HEK293T (cell line): ENCODE results near the gene INPP5D.

Experiments used
- ARNT ChIP-seq: fragments of 450-650 bp; IDR thresholded peaks from 2 replicates; pipeline ENCODE4 v1.6.1; 2017; ENCODE audit warnings: mild to moderate bottlenecking
- BHLHE40 ChIP-seq: fragments of 450-650 bp; IDR thresholded peaks from 2 replicates; pipeline ENCODE4 v1.6.1; 2016; ENCODE audit warnings: mild to moderate bottlenecking, moderate library complexity, borderline replicate concordance
- ELF4 ChIP-seq: fragments of 450-650 bp; IDR thresholded peaks from 2 replicates; pipeline ENCODE4 v1.6.1; 2017; ENCODE audit warnings: antibody characterized with exemption
- FOXA1 ChIP-seq: fragments of 450-650 bp; IDR thresholded peaks from 2 replicates; pipeline ENCODE4 v1.6.1; 2016; ENCODE audit warnings: mild to moderate bottlenecking
- FOXK2 ChIP-seq: fragments of 450-650 bp; IDR thresholded peaks from 2 replicates; pipeline ENCODE4 v1.6.1; 2016; ENCODE audit warnings: mild to moderate bottlenecking
- FOXM1 ChIP-seq: fragments of 450-650 bp; IDR thresholded peaks from 2 replicates; pipeline ENCODE4 v1.6.1; 2017; ENCODE audit warnings: mild to moderate bottlenecking, borderline replicate concordance
- L3MBTL2 ChIP-seq: fragments of 450-650 bp; conservative IDR thresholded peaks from 2 replicates; pipeline ENCODE4 v1.6.1; 2016; ENCODE audit warnings: mild to moderate bottlenecking
- NFRKB ChIP-seq: fragments of 450-650 bp; IDR thresholded peaks from 2 replicates; pipeline ENCODE4 v1.6.1; 2016; ENCODE audit warnings: mild to moderate bottlenecking, moderate library complexity
- SP1 ChIP-seq: fragments of 450-650 bp; IDR thresholded peaks from 2 replicates; pipeline ENCODE4 v1.6.1; 2017
- SUZ12 ChIP-seq: fragments of 450-650 bp; IDR thresholded peaks from 2 replicates; pipeline ENCODE4 v1.6.1; 2016; ENCODE audit warnings: mild to moderate bottlenecking
- TARDBP ChIP-seq: fragments of 450-650 bp; IDR thresholded peaks from 2 replicates; pipeline ENCODE4 v1.6.1; 2016
- ZNF384 ChIP-seq: fragments of 450-650 bp; IDR thresholded peaks from 2 replicates; pipeline ENCODE4 v1.6.1; 2016
- TF ChIP-seq, protein P1 (sequence below): fragments of 450-650 bp; IDR thresholded peaks from 2 replicates; pipeline ENCODE4 v1.6.1; 2016

DNA sequence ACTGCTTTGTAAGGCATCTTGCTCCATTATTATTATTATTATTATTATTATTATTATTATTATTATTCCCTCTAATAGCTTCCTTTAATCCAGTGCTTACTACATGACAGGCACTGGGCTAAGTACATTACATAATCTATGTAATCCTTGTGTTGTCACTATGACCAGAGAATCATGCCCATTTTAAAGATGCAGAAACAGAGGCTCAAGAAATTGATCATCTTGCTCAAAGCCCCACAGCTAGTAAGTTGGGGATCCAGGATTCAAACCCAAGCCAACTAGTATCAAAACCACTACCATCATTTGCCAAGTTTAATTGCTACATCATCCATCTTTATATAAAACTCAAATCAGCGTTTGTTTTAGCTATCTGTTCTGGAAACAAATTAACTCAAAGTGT, 46.5 kb upstream of the INPP5D start:
- TF ChIP-seq, protein P1, sequence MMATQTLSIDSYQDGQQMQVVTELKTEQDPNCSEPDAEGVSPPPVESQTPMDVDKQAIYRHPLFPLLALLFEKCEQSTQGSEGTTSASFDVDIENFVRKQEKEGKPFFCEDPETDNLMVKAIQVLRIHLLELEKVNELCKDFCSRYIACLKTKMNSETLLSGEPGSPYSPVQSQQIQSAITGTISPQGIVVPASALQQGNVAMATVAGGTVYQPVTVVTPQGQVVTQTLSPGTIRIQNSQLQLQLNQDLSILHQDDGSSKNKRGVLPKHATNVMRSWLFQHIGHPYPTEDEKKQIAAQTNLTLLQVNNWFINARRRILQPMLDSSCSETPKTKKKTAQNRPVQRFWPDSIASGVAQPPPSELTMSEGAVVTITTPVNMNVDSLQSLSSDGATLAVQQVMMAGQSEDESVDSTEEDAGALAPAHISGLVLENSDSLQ = no peak
- TF ChIP-seq ELF4 (no peak), SP1 (no peak), BHLHE40 (no peak), FOXK2 (no peak), L3MBTL2 (no peak), FOXA1 (no peak), FOXM1 (no peak), NFRKB (no peak), SUZ12 (no peak), ARNT (no peak), ZNF384 (no peak), TARDBP (no peak)
